Activated T-cell treated with anti-CD3 and anti-CD28 coated beads for 24 hours (primary cell): ENCODE measurements around the gene FCHO2.

ENCODE experiments used
- DNase-seq: peaks from one replicate; pipeline ENCODE4 v3.0.0-alpha.2; 2020; ENCODE audit warnings: low read depth

The FCHO2 gene

DNA sequence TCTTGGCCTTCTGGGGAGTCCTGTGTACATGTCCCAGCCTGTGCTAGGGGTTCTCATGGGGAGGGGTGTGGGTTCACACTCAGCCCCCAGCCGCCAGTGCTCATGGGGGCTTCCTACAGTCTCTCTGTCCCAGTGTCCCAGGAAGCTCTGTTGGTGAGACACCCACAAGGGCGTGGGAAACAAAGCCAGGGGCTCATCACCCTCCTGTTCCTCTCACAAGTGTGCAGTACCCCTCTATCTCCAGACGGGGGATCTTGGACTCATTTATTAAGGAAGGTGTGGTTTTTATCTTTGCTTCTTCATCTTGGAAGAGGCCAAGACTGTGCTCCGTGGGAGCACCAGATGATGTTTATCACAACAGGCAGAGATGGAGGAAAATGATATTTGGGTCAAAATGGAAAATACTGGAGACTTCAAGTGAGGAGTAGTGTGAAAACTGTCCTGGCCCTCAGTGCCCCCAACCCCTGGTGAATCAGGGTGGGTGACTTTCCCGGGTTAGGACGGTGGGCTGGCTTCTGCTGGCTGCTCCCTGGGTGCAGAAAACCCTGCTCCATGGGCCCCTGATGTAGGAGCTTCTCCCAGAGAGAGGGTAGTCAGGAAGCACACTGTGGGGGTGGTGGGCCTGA, 179.7 kb downstream of the FCHO2 start:
- peak; percentile 10 for DNase-seq

DNA sequence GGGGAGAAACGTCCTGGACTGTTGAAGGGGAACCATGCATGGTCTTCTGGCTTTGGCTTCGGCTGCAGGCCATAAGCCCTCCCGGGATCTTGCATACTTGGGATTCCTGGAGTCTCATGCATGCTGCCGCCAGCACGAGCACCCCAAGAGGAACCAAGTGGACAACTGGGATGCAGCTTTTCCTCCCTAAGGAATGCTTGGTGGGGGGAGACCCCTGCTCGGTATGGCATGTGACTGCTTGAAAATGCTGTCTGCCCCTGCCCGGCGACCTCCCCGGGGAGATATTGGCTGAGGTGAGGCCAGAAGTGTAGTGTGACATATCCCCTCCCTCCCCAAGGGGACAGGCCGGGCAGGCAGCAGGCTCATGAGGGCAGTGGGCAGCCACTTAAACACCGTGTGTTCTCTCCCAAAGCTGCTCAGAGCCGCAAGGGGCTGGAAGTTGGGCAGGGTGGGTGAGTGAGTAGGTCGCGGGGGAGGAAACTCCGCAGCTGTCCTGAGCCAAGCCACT, 180.3 kb downstream of the FCHO2 start:
- DNase-seq = no peak

DNA sequence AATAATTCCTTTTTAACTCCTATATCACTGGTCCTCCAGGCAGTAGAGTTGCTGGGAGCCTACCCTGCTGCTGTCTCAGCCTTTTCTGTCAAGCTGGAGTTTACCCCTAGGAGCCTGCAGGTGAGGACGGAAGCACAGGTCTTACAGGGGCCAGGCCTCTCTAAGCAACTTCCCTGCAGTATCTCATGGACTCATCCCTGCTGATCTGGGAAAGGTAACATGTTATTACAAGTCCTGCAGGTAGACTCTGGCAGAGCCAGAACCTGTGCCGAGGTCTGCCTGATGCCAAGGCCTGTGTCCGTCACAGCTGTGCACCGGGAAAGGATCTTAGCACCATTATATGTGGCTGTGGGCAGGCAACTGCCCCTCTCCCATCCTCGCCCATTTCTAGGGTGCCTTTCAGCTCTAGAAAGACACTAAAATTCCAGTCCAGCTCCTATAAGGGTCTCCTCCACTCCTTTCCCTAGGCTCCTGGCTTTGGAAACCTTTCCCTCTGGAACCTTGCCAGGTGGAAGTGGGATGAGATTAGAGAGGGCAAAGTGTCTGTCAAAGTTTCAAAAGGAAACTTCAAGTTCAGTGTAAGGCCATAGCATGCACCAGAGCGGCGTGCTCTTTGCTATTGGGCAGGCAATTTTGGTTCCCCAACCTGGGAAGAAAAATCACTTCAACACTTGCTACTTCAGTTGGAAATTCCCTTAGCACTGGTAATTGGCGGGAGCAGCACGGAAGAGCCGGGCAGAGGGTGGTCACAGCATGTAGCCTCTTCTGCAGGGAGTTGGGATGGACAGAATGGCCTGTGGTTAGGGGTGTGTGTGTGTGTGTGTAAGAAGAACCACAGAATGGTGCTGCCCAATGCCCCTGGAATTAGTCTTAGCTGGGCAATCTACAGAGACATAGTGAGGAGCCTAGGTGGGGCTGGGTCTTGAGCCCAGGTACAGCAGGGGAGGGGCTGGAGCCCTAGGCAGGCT, 182.0 kb downstream of the FCHO2 start:
- no peak for DNase-seq

DNA sequence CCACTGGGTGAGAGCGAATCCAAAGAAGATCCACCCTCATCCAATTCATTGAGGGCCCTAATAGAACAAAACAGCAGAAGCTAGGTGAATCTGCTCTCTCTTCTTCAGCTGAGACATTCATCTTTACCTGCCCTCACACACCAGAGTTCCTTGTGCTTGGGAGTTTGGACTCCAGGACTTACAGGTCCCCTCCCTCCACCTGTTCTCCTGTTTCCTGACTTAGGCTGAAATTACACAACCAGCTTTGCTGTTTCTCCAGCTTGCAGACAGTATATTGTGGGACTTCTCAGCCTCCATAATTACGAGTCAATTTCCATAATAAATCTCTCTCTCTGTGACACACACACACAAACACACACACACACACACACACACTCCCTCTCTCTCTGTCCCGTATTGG, 183.6 kb downstream of the FCHO2 start:
- DNase-seq = no peak
